GM12878 (cell line): ENCODE measurements around the gene NLGN4X. TPM values are rescaled to one million over a fixed set of nuclear protein-coding genes. Genes with fewer than 3 reads are reported as not detected.

Source experiments
- ATAC-seq: fragments of 200-7000 bp; cut with Tn5 transposase; 3 replicates; pipeline ENCODE4 v1.9.1; 2020; ENCODE audit warnings: mild to moderate bottlenecking, moderate library complexity
- BruUV-seq: library from RNA; stranded (reverse); fragments of 400-500 nt; replicated peaks from 2 replicates; lab custom pipeline; 2021; lab: Mats Ljungman, UMichigan
- CTCF ChIA-PET: fragments of 300-600 bp; sonication (Branson Sonifier 250); formaldehyde crosslinking; extraction: SDS; loops from one replicate; lab custom pipeline; 2021; ENCODE audit warnings: inconsistent platforms; lab: Yijun Ruan, JAX
- POLR2A ChIA-PET: fragments of 350-600 bp; formaldehyde crosslinking; extraction: SDS; loops from one replicate; lab custom pipeline; 2021; ENCODE audit warnings: inconsistent platforms; lab: Charles Lee
- RAD21 ChIA-PET: fragments of 300-600 bp; sonication (Branson Sonifier 250); formaldehyde crosslinking; loops from one replicate; lab custom pipeline; 2023; ENCODE audit warnings: antibody characterized with exemption; ENCODE audit not compliant: unreplicated experiment; lab: Charles Lee
- SMC1A ChIA-PET: fragments of 300-600 bp; sonication (Branson Sonifier 250); formaldehyde crosslinking; loops from one replicate; lab custom pipeline; 2023; ENCODE audit not compliant: unreplicated experiment, uncharacterized antibody; lab: Charles Lee
- DNase-seq: peaks from one replicate; pipeline ENCODE4 v3.0.0-alpha.2; 2011; ENCODE audit warnings: low read depth, low spot score
- FAIRE-seq: peaks from 3 replicates; lab custom pipeline; 2011; peaks lifted over from hg19 to GRCh38; lab: Jason Lieb, UNC
- H2AFZ ChIP-seq: 2 replicates; pipeline ENCODE4 v1.6.0; 2011; ENCODE audit warnings: low read depth, low read length, control low read depth; ENCODE audit not compliant: control insufficient read depth
- H3K27ac ChIP-seq: 2 replicates; pipeline ENCODE4 v1.5.1; 2011; ENCODE audit warnings: control low read depth; ENCODE audit not compliant: control insufficient read depth, insufficient read depth
- H3K27me3 ChIP-seq, 2 experiments: replicated peaks in 1 of 2; 2 replicates each; pipeline versions ENCODE4 v1.6.0 to v1.6.1; 2011; ENCODE audit warnings: low read length in 1 of 2; ENCODE audit not compliant: control insufficient read depth in 2 of 2, insufficient read depth in 2 of 2
- H3K36me3 ChIP-seq, 2 experiments: 2 replicates each; pipeline ENCODE4 v1.5.1; 2011; ENCODE audit warnings: low read length in 1 of 2; ENCODE audit not compliant: control insufficient read depth in 2 of 2, insufficient read depth in 2 of 2
- H3K4me1 ChIP-seq: 2 replicates; pipeline ENCODE4 v1.6.1; 2011; ENCODE audit warnings: mild to moderate bottlenecking, low read length, moderate library complexity, mixed read lengths; ENCODE audit not compliant: control insufficient read depth, insufficient read depth
- H3K4me2 ChIP-seq: 2 replicates; pipeline ENCODE4 v1.6.0; 2011; ENCODE audit warnings: control low read depth; ENCODE audit not compliant: control insufficient read depth, insufficient read depth
- H3K4me3 ChIP-seq: fragments of 200-600 bp; sonication (generic); 2 replicates; pipeline ENCODE4 v1.5.1; 2016
- H3K79me2 ChIP-seq: 2 replicates; pipeline ENCODE4 v1.6.0; 2011; ENCODE audit warnings: low read length; ENCODE audit not compliant: control insufficient read depth, insufficient read depth
- H3K9ac ChIP-seq: 2 replicates; pipeline ENCODE4 v1.8.0; 2011; ENCODE audit warnings: low read length, control low read depth, mixed read lengths; ENCODE audit not compliant: control insufficient read depth, insufficient read depth
- H3K9me3 ChIP-seq: replicated peaks from 3 replicates; pipeline ENCODE4 v1.5.1; 2011; ENCODE audit warnings: mild to moderate bottlenecking, low read length; ENCODE audit not compliant: control insufficient read depth, insufficient read depth
- H4K20me1 ChIP-seq: 2 replicates; pipeline ENCODE4 v1.6.0; 2011; ENCODE audit not compliant: control insufficient read depth, insufficient read depth
- CBFB ChIP-seq: IDR thresholded peaks from 2 replicates; pipeline ENCODE4 v1.6.1; 2016; ENCODE audit warnings: antibody characterized with exemption, low read depth
- CTCF ChIP-seq, 3 experiments: IDR thresholded peaks in 2 of 3; conservative IDR thresholded peaks in 1 of 3; 2 replicates each; pipeline ENCODE4 v1.5.1; 2011; ENCODE audit warnings: low read depth in 3 of 3, low read length in 3 of 3, mild to moderate bottlenecking in 3 of 3, control low read depth in 2 of 3, moderate library complexity in 2 of 3, inconsistent platforms in 1 of 3, mixed read lengths in 1 of 3; ENCODE audit not compliant: control insufficient read depth in 2 of 3, insufficient read depth in 1 of 3; ENCODE audit errors: extremely low read depth in 1 of 3
- DPF2 ChIP-seq: fragments of 450-650 bp; IDR thresholded peaks from 2 replicates; pipeline ENCODE4 v1.6.1; 2017; ENCODE audit warnings: mild to moderate bottlenecking
- HDGF ChIP-seq: fragments of 450-650 bp; IDR thresholded peaks from 2 replicates; pipeline ENCODE4 v1.6.1; 2016; ENCODE audit warnings: antibody characterized with exemption
- KDM1A ChIP-seq: fragments of 200-600 bp; sonication (generic); IDR thresholded peaks from 2 replicates; pipeline ENCODE4 v1.6.1; 2016; ENCODE audit warnings: borderline replicate concordance
- NRF1 ChIP-seq: conservative IDR thresholded peaks from 2 replicates; pipeline ENCODE4 v1.6.1; 2011; ENCODE audit warnings: mild to moderate bottlenecking, low read depth, low read length, improper control_type of control experiment
- PBX3 ChIP-seq: IDR thresholded peaks from 2 replicates; pipeline ENCODE4 v1.6.1; 2011; ENCODE audit warnings: mild to moderate bottlenecking, low read depth, low read length, moderate library complexity; ENCODE audit not compliant: insufficient replicate concordance
- POLR2AphosphoS2 ChIP-seq: IDR thresholded peaks from 2 replicates; pipeline ENCODE4 v1.6.1; 2011; ENCODE audit warnings: low read depth, mild to moderate bottlenecking, low read length, improper control_type of control experiment, moderate library complexity
- POU2F2 ChIP-seq: IDR thresholded peaks from 3 replicates; pipeline ENCODE4 v1.6.1; 2011; ENCODE audit warnings: low read depth, mild to moderate bottlenecking, low read length, borderline replicate concordance
- RB1 ChIP-seq: fragments of 450-650 bp; formaldehyde crosslinking; IDR thresholded peaks from 2 replicates; pipeline ENCODE4 v1.6.1; 2017; ENCODE audit warnings: mild to moderate bottlenecking, borderline replicate concordance
- RFX5 ChIP-seq: IDR thresholded peaks from 2 replicates; pipeline ENCODE4 v1.6.1; 2011; ENCODE audit warnings: low read depth, low read length, improper control_type of control experiment
- SIN3A ChIP-seq: IDR thresholded peaks from 2 replicates; pipeline ENCODE4 v1.6.1; 2012; ENCODE audit warnings: low read depth, low read length, improper control_type of control experiment
- SMAD1 ChIP-seq: fragments of 450-650 bp; IDR thresholded peaks from 2 replicates; pipeline ENCODE4 v1.6.1; 2018; ENCODE audit warnings: mild to moderate bottlenecking, low read depth; ENCODE audit not compliant: partially characterized antibody
- TCF12 ChIP-seq: IDR thresholded peaks from 2 replicates; pipeline ENCODE4 v1.6.1; 2011; ENCODE audit warnings: low read depth, mild to moderate bottlenecking, low read length
- ZNF24 ChIP-seq: fragments of 450-650 bp; IDR thresholded peaks from 2 replicates; pipeline ENCODE4 v1.6.1; 2017; ENCODE audit warnings: antibody characterized with exemption, mild to moderate bottlenecking
- WGBS: methylation state at CpG from one replicate; pipeline ENCODE4 v1.1.6; 2016; ENCODE audit warnings: low lambda C conversion rate; ENCODE audit not compliant: insufficient replicate concordance, insufficient coverage; ENCODE audit errors: missing lambda C conversion rate; 5-methylcytosine and 5-hydroxymethylcytosine counted together
- in situ Hi-C: fragments of 300-500 bp; cut with MboI; formaldehyde crosslinking; loops from 9 replicates; pipeline ENCODE4 v1.14.3; 2018; ENCODE audit warnings: mixed read lengths
- intact Hi-C: fragments of 100-400 bp; cut with micrococcal nuclease; formaldehyde crosslinking; loops from one replicate; pipeline ENCODE4 v1.14.2; 2022; ENCODE audit not compliant: unreplicated experiment
- polyA plus RNA-seq, 11 experiments: library from polyadenylated mRNA; depleted of rRNA in 4 of 11; unstranded in 6 of 11; stranded (reverse) in 5 of 11; fragments of >200 nt; fragmentation: Nextera tagmentation in 4 of 11; fragmentation: Illumina TruSeq in 1 of 11; extraction: Ambion mirVana in 4 of 11; extraction: Trizol in 1 of 11; gene quantifications; 1 replicate in 1 of 11; 2 replicates in 10 of 11; pipeline versions ENCODE4 v1.2.1 to v1.2.3, GENCODE V29; 2011 to 2016; ENCODE audit warnings: inconsistent platforms in 2 of 11, missing spikeins in 2 of 11, low read depth in 1 of 11
- total RNA-seq, 4 experiments: library from RNA; depleted of rRNA in 3 of 4; stranded (reverse); fragments of >200 nt in 3 of 4; fragmentation: Illumina TruSeq in 1 of 4; extraction: Trizol in 1 of 4; gene quantifications; 2 replicates each; pipeline versions ENCODE4 v1.2.1 to v1.2.3, GENCODE V29; 2013 to 2021
- TF ChIP-seq, protein P1 (sequence below): fragments of 450-650 bp; IDR thresholded peaks from 2 replicates; pipeline ENCODE4 v1.6.1; 2018; ENCODE audit warnings: mild to moderate bottlenecking, low read depth, moderate library complexity; ENCODE audit not compliant: partially characterized antibody
- TF ChIP-seq, protein P2 (sequence below): fragments of 450-650 bp; IDR thresholded peaks from 2 replicates; pipeline ENCODE4 v1.6.1; 2018; ENCODE audit warnings: borderline replicate concordance, mild to moderate bottlenecking; ENCODE audit not compliant: partially characterized antibody

Gene NLGN4X
- total and polyA plus RNA-seq, 10 of the 15 experiments (the other 5 are each of a cell fraction or from before 2014, with no cell fraction given), result 0.02 to 1.5 (median 0.09) TPM; not detected in 2

GRCh38 chrX:5976332-5976731, 252.3 kb downstream of the NLGN4X start:
- no peak for FAIRE-seq
- no peak for TF ChIP-seq NRF1
- TF ChIP-seq DPF2, result no peak
- no peak for TF ChIP-seq HDGF
- TF ChIP-seq ZNF24, result no peak
- TF ChIP-seq KDM1A, result no peak
- no peak for TF ChIP-seq SIN3A
- TF ChIP-seq SMAD1, result no peak
- TF ChIP-seq, protein P1, sequence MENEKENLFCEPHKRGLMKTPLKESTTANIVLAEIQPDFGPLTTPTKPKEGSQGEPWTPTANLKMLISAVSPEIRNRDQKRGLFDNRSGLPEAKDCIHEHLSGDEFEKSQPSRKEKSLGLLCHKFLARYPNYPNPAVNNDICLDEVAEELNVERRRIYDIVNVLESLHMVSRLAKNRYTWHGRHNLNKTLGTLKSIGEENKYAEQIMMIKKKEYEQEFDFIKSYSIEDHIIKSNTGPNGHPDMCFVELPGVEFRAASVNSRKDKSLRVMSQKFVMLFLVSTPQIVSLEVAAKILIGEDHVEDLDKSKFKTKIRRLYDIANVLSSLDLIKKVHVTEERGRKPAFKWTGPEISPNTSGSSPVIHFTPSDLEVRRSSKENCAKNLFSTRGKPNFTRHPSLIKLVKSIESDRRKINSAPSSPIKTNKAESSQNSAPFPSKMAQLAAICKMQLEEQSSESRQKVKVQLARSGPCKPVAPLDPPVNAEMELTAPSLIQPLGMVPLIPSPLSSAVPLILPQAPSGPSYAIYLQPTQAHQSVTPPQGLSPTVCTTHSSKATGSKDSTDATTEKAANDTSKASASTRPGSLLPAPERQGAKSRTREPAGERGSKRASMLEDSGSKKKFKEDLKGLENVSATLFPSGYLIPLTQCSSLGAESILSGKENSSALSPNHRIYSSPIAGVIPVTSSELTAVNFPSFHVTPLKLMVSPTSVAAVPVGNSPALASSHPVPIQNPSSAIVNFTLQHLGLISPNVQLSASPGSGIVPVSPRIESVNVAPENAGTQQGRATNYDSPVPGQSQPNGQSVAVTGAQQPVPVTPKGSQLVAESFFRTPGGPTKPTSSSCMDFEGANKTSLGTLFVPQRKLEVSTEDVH, result no peak
- no peak for TF ChIP-seq RB1
- TF ChIP-seq, protein P2, sequence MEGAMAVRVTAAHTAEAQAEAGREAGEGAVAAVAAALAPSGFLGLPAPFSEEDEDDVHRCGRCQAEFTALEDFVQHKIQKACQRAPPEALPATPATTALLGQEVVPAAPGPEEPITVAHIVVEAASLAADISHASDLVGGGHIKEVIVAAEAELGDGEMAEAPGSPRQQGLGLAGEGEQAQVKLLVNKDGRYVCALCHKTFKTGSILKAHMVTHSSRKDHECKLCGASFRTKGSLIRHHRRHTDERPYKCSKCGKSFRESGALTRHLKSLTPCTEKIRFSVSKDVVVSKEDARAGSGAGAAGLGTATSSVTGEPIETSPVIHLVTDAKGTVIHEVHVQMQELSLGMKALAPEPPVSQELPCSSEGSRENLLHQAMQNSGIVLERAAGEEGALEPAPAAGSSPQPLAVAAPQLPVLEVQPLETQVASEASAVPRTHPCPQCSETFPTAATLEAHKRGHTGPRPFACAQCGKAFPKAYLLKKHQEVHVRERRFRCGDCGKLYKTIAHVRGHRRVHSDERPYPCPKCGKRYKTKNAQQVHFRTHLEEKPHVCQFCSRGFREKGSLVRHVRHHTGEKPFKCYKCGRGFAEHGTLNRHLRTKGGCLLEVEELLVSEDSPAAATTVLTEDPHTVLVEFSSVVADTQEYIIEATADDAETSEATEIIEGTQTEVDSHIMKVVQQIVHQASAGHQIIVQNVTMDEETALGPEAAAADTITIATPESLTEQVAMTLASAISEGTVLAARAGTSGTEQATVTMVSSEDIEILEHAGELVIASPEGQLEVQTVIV, result no peak
- no peak for TF ChIP-seq POLR2AphosphoS2
- TF ChIP-seq POU2F2, result no peak
- no peak for TF ChIP-seq CTCF (IDR thresholded peaks at IDR 0.05 in 2 of 3, conservative IDR thresholded peaks at IDR 0.05 in 1 of 3; ENCODE audit: control insufficient read depth in 2 of 3, extremely low read depth in 1 of 3, insufficient read depth in 1 of 3, low read depth in 3 of 3, low read length in 3 of 3)
- TF ChIP-seq TCF12, result no peak
- TF ChIP-seq RFX5, result no peak
- TF ChIP-seq CBFB, result no peak
- no peak for TF ChIP-seq PBX3

More at GRCh38 chrX:5976332-5976731, 252.3 kb downstream of the NLGN4X start:
- no peak overlapping the region for H3K4me3 ChIP-seq
- DNase-seq (no peak), ATAC-seq (no peak)
- no peak overlapping the region for H3K27ac ChIP-seq
- ChIA-PET SMC1A (no interaction called here), CTCF (no interaction called here), POLR2A (no interaction called here), RAD21 (no interaction called here)
- H3K27me3 ChIP-seq, result no peaks in the 10 kb centered on the region
- H3K9ac ChIP-seq, result no peak overlapping the region
- no peaks in the 10 kb centered on the region for H3K9me3 ChIP-seq
- no peaks in the 10 kb centered on the region for H3K79me2 ChIP-seq
- H4K20me1 ChIP-seq, result no peaks in the 10 kb centered on the region
- no peak overlapping the region for H2AFZ ChIP-seq
- H3K36me3 ChIP-seq, result no peaks in the 10 kb centered on the region
- intact Hi-C loops, result no loop called here
- WGBS, result 0% methylated on average over 4 of the region's 4 CpGs
- no TSS peak for BruUV-seq
- no peaks in the 10 kb centered on the region for H3K4me1 ChIP-seq
- in situ Hi-C loops, result no loop called here
- H3K4me2 ChIP-seq, result no peak overlapping the region
